A549 (cell line): ENCODE results near the gene LSM7.

Experiments
- CHD2 ChIP-seq: fragments of 150-350 bp; IDR thresholded peaks from 2 replicates; pipeline ENCODE4 v1.6.1; 2014; ENCODE audit warnings: low read length; ENCODE audit not compliant: partially characterized antibody
- CTCF ChIP-seq: fragments of >200 bp; sonication (Bioruptor Twin); formaldehyde crosslinking; IDR thresholded peaks from 3 replicates; pipeline ENCODE4 v1.5.1; 2016
- E2F6 ChIP-seq: IDR thresholded peaks from 2 replicates; pipeline ENCODE4 v1.6.1; 2012; ENCODE audit warnings: low read depth, borderline replicate concordance
- EP300 ChIP-seq, 2 experiments: fragments of >200 bp; sonication (Bioruptor Twin); formaldehyde crosslinking; IDR thresholded peaks; 2 replicates in 1 of 2; 3 replicates in 1 of 2; pipeline ENCODE4 v1.6.1; 2016 to 2017
- JUNB ChIP-seq: fragments of >200 bp; sonication (Bioruptor Twin); formaldehyde crosslinking; IDR thresholded peaks from 2 replicates; pipeline ENCODE4 v1.6.1; 2016
- USF2 ChIP-seq: fragments of 450-650 bp; IDR thresholded peaks from 2 replicates; pipeline ENCODE4 v1.6.1; 2014; ENCODE audit warnings: antibody characterized with exemption

GRCh38 chr19:2343289-2343982 lies 15.1 kb upstream of the LSM7 start:
- no peak for TF ChIP-seq CTCF
- no peak for TF ChIP-seq EP300 (IDR thresholded peaks at IDR 0.05)
- TF ChIP-seq CHD2: no peak
- TF ChIP-seq JUNB: no peak
- TF ChIP-seq USF2: no peak
- TF ChIP-seq E2F6: no peak
